BJ (cell line): Measurements from ENCODE around the gene PHC2. TPM values are rescaled to one million over a fixed set of nuclear protein-coding genes. Genes with fewer than 3 reads are reported as not detected.

Experiments
- CTCF ChIA-PET: fragments of 350-600 bp; formaldehyde crosslinking; extraction: SDS; loops from one replicate; lab custom pipeline; 2021; ENCODE audit warnings: antibody characterized with exemption, inconsistent platforms; lab: Yijun Ruan, JAX
- POLR2A ChIA-PET: fragments of 300-600 bp; sonication (Branson Sonifier 250); formaldehyde crosslinking; extraction: SDS; loops from one replicate; lab custom pipeline; 2021; ENCODE audit warnings: antibody characterized with exemption; lab: Charles Lee
- DNase-seq: peaks from one replicate; pipeline ENCODE4 v3.0.0-alpha.2; 2011; ENCODE audit warnings: low read depth
- H3K27me3 ChIP-seq: 2 replicates; pipeline ENCODE4 v1.6.0; 2011; ENCODE audit warnings: low read length; ENCODE audit not compliant: control insufficient read depth, insufficient read depth
- H3K36me3 ChIP-seq: 2 replicates; pipeline ENCODE4 v1.5.1; 2011; ENCODE audit warnings: low read length; ENCODE audit not compliant: control insufficient read depth, insufficient read depth
- H3K4me3 ChIP-seq: 2 replicates; pipeline ENCODE4 v1.5.1; 2011; ENCODE audit warnings: low read depth, mild to moderate bottlenecking, control low read depth, low read length
- CTCF ChIP-seq: IDR thresholded peaks from 2 replicates; pipeline ENCODE4 v1.5.1; 2011; ENCODE audit warnings: low read depth, mild to moderate bottlenecking, control low read depth, inconsistent platforms, low read length, moderate library complexity; ENCODE audit not compliant: insufficient read depth
- polyA plus RNA-seq: library from polyadenylated mRNA; depleted of rRNA; stranded (reverse); fragments of >200 nt; gene quantifications from 2 replicates; pipeline ENCODE4 v1.2.3, GENCODE V29; 2011

PHC2 gene
- polyA plus RNA-seq, 1 experiment: 62.0 TPM

DNA sequence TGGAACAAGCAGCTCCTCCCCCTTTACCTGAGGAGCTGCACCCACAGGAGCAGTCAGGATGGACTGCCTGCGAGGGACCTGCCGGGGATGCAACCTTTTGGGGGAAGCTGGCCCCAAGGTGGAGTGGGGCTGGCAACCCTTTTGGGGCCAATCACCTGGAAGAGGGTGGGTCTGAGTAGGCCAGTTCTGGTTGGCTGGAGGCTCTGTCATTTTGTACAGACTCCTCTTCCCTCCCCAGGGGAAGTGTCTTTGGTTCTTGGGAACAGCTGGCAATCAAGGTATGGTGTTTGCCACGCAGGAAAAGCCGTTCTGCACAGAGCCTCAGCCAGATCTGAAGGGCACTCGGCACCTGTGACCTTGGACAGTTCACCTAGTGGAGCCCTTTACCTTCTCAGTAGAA is 109.7 kb downstream of the PHC2 start:
- Histone ChIP-seq H3K36me3 (peaks cover 34% of the 10 kb centered on the region), H3K4me3 (no peak overlapping the region), H3K27me3 (no peaks in the 10 kb centered on the region)
- no peak for DNase-seq
- POLR2A ChIA-PET: no interaction called here
- TF ChIP-seq CTCF: no peak
- CTCF ChIA-PET: interaction anchor here (0.7 to 1.2 kb wide), 2 partner anchors 150 to 312 kb away, joined by 3 read pairs; no protein-coding TSS in a partner anchor

DNA sequence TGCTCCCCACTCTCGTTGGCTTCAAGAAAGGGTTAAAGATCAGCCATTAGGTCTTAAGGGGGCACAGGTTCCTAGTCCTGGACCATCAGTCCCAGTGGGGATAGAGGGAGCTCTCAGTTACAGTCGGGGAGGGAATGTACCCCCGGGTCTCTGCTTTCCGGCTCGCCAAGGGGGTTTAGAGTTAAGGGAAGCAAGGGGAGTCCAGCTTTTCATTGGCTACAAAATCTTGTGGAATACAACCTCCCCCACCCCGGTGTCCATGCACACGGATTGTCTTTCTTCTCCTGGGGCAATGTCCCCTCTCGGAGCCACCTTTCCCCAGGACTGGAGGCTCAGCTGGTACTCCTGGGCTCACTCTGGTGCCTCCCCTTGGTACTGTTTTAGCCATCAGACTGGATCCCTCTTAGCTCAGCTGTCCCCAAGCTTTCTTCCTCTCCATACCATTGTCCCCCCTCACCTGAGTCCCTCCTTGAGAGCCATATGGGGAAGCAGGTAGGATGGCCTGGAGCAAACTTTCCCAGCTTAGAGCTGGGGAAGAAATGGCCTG is 110.2 kb downstream of the PHC2 start, which contains the start of gene A3GALT2:
TSS of gene A3GALT2 (minus strand) at position 480 of the 547 bp plus-strand sequence. CDS start at position 480, 0 bp downstream.
- H3K36me3 ChIP-seq: peaks cover 32% of the 10 kb centered on the region
- ChIA-PET POLR2A (no interaction called here), CTCF (interaction anchor here (0.7 to 1.5 kb wide), 6 partner anchors 20 to 312 kb away, joined by 3 to 7 read pairs (median 4); no protein-coding TSS in a partner anchor)
- no peaks in the 10 kb centered on the region for H3K27me3 ChIP-seq
- no peak within 1 kb of the TSS for H3K4me3 ChIP-seq
- DNase-seq: no peak
- TF ChIP-seq CTCF: no peak

DNA sequence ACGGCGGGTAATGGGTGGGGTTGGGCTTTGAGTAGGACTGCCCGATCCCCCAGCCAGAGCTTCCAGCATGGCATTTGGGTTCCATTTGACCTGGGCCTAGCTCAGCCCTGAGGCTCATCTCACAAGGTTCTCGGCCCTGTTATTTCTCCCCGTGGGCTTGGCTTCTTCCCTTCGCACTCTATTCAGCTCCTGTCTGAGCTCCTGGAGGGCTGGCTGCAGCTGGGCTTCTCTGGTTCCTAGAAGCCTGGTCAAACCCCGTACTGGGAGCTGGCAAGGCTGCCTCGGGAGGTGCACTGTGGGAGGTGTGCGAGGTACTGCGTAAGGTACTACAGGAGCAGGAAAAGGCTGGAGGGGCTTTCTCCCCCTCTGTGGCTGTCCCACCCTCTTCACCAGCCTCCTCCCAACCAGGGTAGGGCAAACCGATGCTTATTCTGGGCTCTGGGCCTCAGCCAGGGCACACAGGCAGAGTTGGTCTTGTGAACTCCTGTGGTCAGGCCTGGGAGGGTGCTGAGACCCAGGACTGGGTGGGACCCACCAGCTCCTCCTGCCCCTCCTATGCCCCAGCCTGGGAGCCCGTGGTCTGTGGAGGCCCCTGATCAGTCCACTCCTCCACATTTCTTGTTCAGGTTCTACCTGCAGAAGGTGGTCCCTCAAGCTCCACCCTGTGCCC is 110.8 kb downstream of the PHC2 start:
- TF ChIP-seq CTCF: no peak
- POLR2A ChIA-PET: no interaction called here
- no peak for DNase-seq
- CTCF ChIA-PET: interaction anchor here (0.9 to 1.5 kb wide), 6 partner anchors 19 to 136 kb away, joined by 3 to 7 read pairs (median 4); no protein-coding TSS in a partner anchor
- no peak overlapping the region for H3K4me3 ChIP-seq
- peaks cover 27% of the 10 kb centered on the region for H3K36me3 ChIP-seq
- no peaks in the 10 kb centered on the region for H3K27me3 ChIP-seq

GRCh38 chr1:33319186-33319948 is 111.5 kb downstream of the PHC2 start:
- TF ChIP-seq CTCF: no peak
- CTCF ChIA-PET: interaction anchor here (1.0 to 1.5 kb wide), 3 partner anchors 24 to 50 kb away, joined by 3 to 7 read pairs (median 4); no protein-coding TSS in a partner anchor
- no peak overlapping the region for H3K4me3 ChIP-seq
- DNase-seq: no peak
- POLR2A ChIA-PET: no interaction called here
- H3K36me3 ChIP-seq: peaks cover 20% of the 10 kb centered on the region
- H3K27me3 ChIP-seq: no peaks in the 10 kb centered on the region

GRCh38 chr1:33317946-33318345 is 112.9 kb downstream of the PHC2 start:
- H3K27me3 ChIP-seq: no peaks in the 10 kb centered on the region
- DNase-seq: no peak
- H3K36me3 ChIP-seq: peaks cover 6% of the 10 kb centered on the region
- ChIA-PET CTCF (interaction anchor here (1.4 kb wide), 1 partner anchor 46 kb away, joined by 3 read pairs; no protein-coding TSS in a partner anchor), POLR2A (no interaction called here)
- H3K4me3 ChIP-seq: no peak overlapping the region
- no peak for TF ChIP-seq CTCF
